ENCODE measurements around the gene DEPDC5.

The DEPDC5 gene

DNA sequence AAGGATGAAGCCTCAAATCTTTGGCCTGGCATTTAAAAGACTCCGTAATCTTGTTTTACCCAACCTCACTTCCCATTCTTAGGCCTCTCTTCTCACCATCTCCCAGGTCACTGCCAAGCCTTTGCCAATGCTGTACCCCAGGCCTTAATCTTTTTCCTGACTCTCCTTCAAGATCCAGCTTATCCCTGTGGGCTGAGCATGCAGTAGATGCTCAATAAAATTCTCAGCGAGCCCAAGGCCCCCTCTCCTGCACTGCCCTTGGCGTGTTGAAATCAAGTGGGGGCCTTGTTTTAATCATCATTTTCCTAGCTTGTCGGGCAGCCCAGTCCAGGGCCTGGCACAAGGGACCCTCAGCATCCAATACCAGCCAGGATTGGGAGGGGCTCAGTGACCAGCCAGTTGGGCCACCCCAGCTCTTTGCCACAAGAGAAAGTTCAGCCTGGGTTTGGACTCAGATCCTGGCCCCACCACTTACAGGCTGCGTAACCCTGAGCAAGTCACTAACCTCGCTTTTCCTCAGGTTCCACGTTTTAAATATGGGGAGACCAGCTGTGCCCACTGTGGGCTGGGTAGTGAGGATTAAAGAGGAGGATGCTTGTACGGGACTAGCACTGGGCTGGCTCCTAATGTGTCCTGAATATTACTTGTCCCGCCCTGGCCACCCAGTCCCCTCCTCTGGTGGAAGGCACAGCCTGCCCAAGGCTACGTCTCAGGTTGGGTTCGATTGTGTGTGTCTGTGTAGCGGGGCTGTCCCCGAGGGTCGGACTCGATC lies 189.6 kb downstream of the DEPDC5 start:
- H2AFZ ChIP-seq (ENCODE audit: low read depth, low read length) = peak overlapping the region; percentile 86
- peak overlapping the region; percentile 97 for H3K9ac ChIP-seq (ENCODE audit: low read depth, low read length)
- peak overlapping the region; percentile 73 to 84; a peak in 3 of 4 replicates for H3K4me3 ChIP-seq (ENCODE audit: low read depth in 1 of 2, low read length in 2 of 2)
- H3K27ac ChIP-seq (ENCODE audit: low read length) = peak overlapping the region; percentile 96
- peaks cover 39% of the 10 kb centered on the region for H3K4me1 ChIP-seq (ENCODE audit: insufficient read depth, low read length)
- no peak for ATAC-seq (ENCODE audit: insufficient read depth, low read depth)
- no peak for TF ChIP-seq EZH2 (IDR thresholded peaks at IDR 0.05; ENCODE audit: borderline replicate concordance, low read depth, low read length, severe bottlenecking)
- TF ChIP-seq, protein P1, sequence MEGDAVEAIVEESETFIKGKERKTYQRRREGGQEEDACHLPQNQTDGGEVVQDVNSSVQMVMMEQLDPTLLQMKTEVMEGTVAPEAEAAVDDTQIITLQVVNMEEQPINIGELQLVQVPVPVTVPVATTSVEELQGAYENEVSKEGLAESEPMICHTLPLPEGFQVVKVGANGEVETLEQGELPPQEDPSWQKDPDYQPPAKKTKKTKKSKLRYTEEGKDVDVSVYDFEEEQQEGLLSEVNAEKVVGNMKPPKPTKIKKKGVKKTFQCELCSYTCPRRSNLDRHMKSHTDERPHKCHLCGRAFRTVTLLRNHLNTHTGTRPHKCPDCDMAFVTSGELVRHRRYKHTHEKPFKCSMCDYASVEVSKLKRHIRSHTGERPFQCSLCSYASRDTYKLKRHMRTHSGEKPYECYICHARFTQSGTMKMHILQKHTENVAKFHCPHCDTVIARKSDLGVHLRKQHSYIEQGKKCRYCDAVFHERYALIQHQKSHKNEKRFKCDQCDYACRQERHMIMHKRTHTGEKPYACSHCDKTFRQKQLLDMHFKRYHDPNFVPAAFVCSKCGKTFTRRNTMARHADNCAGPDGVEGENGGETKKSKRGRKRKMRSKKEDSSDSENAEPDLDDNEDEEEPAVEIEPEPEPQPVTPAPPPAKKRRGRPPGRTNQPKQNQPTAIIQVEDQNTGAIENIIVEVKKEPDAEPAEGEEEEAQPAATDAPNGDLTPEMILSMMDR (IDR thresholded peaks at IDR 0.05; ENCODE audit: borderline replicate concordance, extremely low read depth, low read length, poor library complexity, severe bottlenecking) = no peak
- peak overlapping the region; percentile 85 for H3K4me2 ChIP-seq (ENCODE audit: insufficient read depth, low read length)
- no peaks in the 10 kb centered on the region for H3K27me3 ChIP-seq (ENCODE audit: insufficient read depth, low read length, poor library complexity)
- no peaks in the 10 kb centered on the region for H3K9me3 ChIP-seq (ENCODE audit: insufficient read depth, low read length, severe bottlenecking)
- H3K79me2 ChIP-seq (ENCODE audit: insufficient read depth, low read length) = peaks cover 46% of the 10 kb centered on the region
- peaks cover 34% of the 10 kb centered on the region for H4K20me1 ChIP-seq (ENCODE audit: insufficient read depth, low read length)
- DNase-seq = no peak
- peaks cover 36% of the 10 kb centered on the region for H3K36me3 ChIP-seq (ENCODE audit: insufficient read depth, low read length)

DNA sequence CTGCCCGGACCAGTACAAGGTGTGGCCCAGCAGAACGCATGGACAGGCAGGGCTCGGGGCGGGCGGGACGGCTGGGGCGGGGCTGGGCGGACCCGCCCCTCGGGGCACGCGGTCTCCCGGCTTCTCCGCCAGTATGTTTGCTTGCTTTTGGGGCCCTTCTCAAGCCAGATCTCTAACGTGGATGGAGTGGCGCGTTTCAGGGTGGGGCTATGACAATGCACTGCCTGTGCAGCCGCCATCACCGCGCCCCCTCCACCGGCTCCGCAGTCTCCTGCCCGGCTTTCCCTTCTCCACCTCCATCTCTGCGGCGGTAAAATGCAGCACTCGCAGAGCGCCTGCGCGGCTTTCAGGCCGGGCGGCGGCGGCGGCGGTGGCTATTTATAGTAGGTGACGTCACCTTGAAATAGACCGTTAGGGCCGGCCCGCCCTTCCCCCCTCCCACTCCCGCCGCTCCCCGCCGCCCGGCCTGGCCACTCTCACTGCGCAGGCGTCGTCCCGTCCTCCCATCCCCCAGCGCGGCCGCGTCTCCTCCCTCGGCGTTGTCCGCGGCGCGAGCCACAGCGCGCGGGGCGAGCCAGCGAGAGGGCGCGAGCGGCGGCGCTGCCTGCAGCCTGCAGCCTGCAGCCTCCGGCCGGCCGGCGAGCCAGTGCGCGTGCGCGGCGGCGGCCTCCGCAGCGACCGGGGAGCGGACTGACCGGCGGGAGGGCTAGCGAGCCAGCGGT lies 190.3 kb downstream of the DEPDC5 start, which contains the start of gene YWHAH:
TSS of gene YWHAH (plus strand) at position 558 of the 722 bp plus-strand sequence. CDS start 199 bp downstream, outside the sequence.
- Histone ChIP-seq H3K4me1 (ENCODE audit: insufficient read depth, low read length) (peaks cover 40% of the 10 kb centered on the region), H4K20me1 (ENCODE audit: insufficient read depth, low read length) (peaks cover 38% of the 10 kb centered on the region), H3K9ac (ENCODE audit: low read depth, low read length) (peak within 1 kb of the TSS; percentile 97), H3K27ac (ENCODE audit: low read length) (peak within 1 kb of the TSS; percentile 96), H3K9me3 (ENCODE audit: insufficient read depth, low read length, severe bottlenecking) (no peaks in the 10 kb centered on the region), H3K79me2 (ENCODE audit: insufficient read depth, low read length) (peaks cover 53% of the 10 kb centered on the region), H3K27me3 (ENCODE audit: insufficient read depth, low read length, poor library complexity) (no peaks in the 10 kb centered on the region), H3K4me3 (ENCODE audit: low read depth in 1 of 2, low read length in 2 of 2) (peak within 1 kb of the TSS; percentile 73 to 84; a peak in 3 of 4 replicates), H3K4me2 (ENCODE audit: insufficient read depth, low read length) (peak within 1 kb of the TSS; percentile 85), H3K36me3 (ENCODE audit: insufficient read depth, low read length) (peaks cover 42% of the 10 kb centered on the region), H2AFZ (ENCODE audit: low read depth, low read length) (peak within 1 kb of the TSS; percentile 86)
- DNase-seq (peak; percentile 92), ATAC-seq (ENCODE audit: insufficient read depth, low read depth) (peak; percentile 77)
- TF ChIP-seq, protein P1 (IDR thresholded peaks at IDR 0.05; ENCODE audit: borderline replicate concordance, extremely low read depth, low read length, poor library complexity, severe bottlenecking) = no peak
- TF ChIP-seq EZH2 (IDR thresholded peaks at IDR 0.05; ENCODE audit: borderline replicate concordance, low read depth, low read length, severe bottlenecking) = no peak

DNA sequence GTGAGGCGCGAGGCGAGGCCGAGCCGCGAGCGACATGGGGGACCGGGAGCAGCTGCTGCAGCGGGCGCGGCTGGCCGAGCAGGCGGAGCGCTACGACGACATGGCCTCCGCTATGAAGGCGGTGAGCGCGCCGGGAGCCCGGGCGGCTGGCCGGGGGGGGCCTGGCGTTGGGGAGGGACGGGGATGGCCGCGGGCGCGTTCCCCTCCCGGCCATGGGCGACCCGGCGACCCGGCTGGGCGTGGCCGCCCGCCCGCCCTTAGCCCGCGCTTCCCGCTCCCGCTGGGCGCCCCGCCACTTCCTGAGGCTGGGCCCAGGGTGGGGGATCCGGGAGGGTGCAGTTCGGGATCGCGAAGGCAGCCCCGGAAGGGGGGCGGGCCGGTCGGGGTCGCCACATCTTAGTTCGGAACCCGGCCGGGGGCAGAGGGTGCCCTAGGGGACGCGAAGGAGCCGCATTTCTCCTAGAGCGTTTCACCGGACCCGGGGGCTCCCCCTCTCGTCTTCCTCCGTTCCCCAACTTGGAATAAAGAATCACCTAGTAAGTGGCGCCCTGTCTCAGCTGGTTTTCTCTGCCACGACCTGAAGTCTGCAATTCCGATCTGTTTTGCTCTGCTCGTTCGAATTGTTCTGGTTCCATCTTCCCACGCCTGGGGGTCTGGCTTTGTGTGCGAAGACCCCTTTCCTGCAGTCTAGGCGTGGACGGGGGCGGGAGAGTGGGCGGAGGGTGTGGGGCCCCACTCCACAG lies 191.1 kb downstream of the DEPDC5 start:
- Histone ChIP-seq H3K27me3 (ENCODE audit: insufficient read depth, low read length, poor library complexity) (no peaks in the 10 kb centered on the region), H3K36me3 (ENCODE audit: insufficient read depth, low read length) (peaks cover 49% of the 10 kb centered on the region), H3K4me1 (ENCODE audit: insufficient read depth, low read length) (peaks cover 40% of the 10 kb centered on the region), H3K4me2 (ENCODE audit: insufficient read depth, low read length) (peak overlapping the region; percentile 85), H2AFZ (ENCODE audit: low read depth, low read length) (peak overlapping the region; percentile 73), H3K9ac (ENCODE audit: low read depth, low read length) (peak overlapping the region; percentile 97), H3K79me2 (ENCODE audit: insufficient read depth, low read length) (peaks cover 61% of the 10 kb centered on the region), H4K20me1 (ENCODE audit: insufficient read depth, low read length) (peaks cover 44% of the 10 kb centered on the region), H3K4me3 (ENCODE audit: low read depth in 1 of 2, low read length in 2 of 2) (peak overlapping the region; percentile 73 to 84; a peak in 3 of 4 replicates), H3K27ac (ENCODE audit: low read length) (peak overlapping the region; percentile 96), H3K9me3 (ENCODE audit: insufficient read depth, low read length, severe bottlenecking) (no peaks in the 10 kb centered on the region)
- ATAC-seq (ENCODE audit: insufficient read depth, low read depth) (peak; percentile 60), DNase-seq (peak; percentile 70)
- TF ChIP-seq, protein P1 (IDR thresholded peaks at IDR 0.05; ENCODE audit: borderline replicate concordance, extremely low read depth, low read length, poor library complexity, severe bottlenecking) = no peak
- TF ChIP-seq EZH2 (IDR thresholded peaks at IDR 0.05; ENCODE audit: borderline replicate concordance, low read depth, low read length, severe bottlenecking) = no peak

All from DND-41 (cell line).